ENCODE data around the gene NRP2. TPM values are rescaled to one million over a fixed set of nuclear protein-coding genes. Genes with fewer than 3 reads are reported as not detected.

NRP2 gene
- total RNA-seq, 1 donor from 2014 or later, result 498 TPM

- no peak for DNase-seq (ENCODE audit: extremely low read depth, low read depth, low spot score)
Observed at GRCh38 chr2:205837663-205838062, 155.4 kb downstream of the NRP2 start.

- no peak for DNase-seq (ENCODE audit: extremely low read depth, low read depth, low spot score)
Observed at GRCh38 chr2:205845446-205845845, 163.1 kb downstream of the NRP2 start.

Data from glomerular endothelial cell (primary cell).